ENCODE measurements around the gene SP3. TPM values are rescaled to one million over a fixed set of nuclear protein-coding genes. Genes with fewer than 3 reads are reported as not detected.

Gene SP3
- total RNA-seq, 3 donors from 2014 or later, result 78.1 to 104 (median 88.9) TPM

DNA sequence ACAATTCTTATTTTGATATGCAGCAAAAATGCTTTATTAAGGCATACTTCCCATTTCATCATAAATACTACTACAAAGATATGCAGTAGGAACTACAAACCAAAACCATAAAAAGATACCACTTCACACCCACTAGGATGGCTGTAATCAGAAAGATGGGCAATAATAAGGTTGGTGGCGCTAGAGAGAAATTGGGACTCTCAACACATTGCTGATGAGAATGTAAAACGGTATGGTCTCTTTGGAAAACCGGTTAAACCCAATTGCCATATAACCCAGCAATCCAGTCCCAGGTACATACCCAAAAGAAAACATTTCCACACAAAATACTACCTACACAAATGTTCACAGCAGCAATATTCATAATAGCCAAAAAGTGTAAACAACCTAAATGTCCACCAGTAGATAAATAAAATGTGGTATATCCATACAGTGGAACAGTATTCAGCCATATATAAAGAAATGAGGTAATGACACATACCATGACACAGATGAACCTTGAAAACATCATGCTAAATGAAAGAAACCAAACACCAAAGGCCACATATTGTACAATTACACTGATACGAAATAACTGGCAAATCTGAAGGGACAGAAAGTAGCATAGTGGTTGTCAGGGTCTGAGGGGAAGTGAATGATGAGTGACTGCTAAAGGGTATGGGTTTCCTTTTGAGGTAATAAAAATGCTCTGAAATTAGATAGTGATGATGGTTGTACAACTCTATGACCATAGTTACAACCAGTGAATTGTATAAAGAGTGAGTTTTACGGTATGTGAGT, 12.7 kb downstream of the SP3 start:
- DNase-seq (no peak), ATAC-seq (no peak)
- Histone ChIP-seq H3K4me3 (no peak overlapping the region), H3K36me3 (ENCODE audit: low read depth) (no peaks in the 10 kb centered on the region), H3K4me1 (ENCODE audit: low read depth) (peaks cover 48% of the 10 kb centered on the region), H3K9me3 (no peaks in the 10 kb centered on the region)
- TF ChIP-seq, protein P1, sequence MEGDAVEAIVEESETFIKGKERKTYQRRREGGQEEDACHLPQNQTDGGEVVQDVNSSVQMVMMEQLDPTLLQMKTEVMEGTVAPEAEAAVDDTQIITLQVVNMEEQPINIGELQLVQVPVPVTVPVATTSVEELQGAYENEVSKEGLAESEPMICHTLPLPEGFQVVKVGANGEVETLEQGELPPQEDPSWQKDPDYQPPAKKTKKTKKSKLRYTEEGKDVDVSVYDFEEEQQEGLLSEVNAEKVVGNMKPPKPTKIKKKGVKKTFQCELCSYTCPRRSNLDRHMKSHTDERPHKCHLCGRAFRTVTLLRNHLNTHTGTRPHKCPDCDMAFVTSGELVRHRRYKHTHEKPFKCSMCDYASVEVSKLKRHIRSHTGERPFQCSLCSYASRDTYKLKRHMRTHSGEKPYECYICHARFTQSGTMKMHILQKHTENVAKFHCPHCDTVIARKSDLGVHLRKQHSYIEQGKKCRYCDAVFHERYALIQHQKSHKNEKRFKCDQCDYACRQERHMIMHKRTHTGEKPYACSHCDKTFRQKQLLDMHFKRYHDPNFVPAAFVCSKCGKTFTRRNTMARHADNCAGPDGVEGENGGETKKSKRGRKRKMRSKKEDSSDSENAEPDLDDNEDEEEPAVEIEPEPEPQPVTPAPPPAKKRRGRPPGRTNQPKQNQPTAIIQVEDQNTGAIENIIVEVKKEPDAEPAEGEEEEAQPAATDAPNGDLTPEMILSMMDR (IDR thresholded peaks at IDR 0.05), result no peak
- intact Hi-C loops (cut with DNase I, micrococcal nuclease), result no loop called here

- ATAC-seq (no peak), DNase-seq (no peak)
- intact Hi-C loops (cut with DNase I, micrococcal nuclease), result no loop called here
- Histone ChIP-seq H3K36me3 (ENCODE audit: low read depth) (no peaks in the 10 kb centered on the region), H3K9me3 (no peaks in the 10 kb centered on the region), H3K4me3 (no peak overlapping the region), H3K4me1 (ENCODE audit: low read depth) (peaks cover 27% of the 10 kb centered on the region)
- TF ChIP-seq, protein P1 (IDR thresholded peaks at IDR 0.05), result no peak
These were observed 16.3 kb downstream of the SP3 start for GRCh38 chr2:173948842-173949241.

DNA sequence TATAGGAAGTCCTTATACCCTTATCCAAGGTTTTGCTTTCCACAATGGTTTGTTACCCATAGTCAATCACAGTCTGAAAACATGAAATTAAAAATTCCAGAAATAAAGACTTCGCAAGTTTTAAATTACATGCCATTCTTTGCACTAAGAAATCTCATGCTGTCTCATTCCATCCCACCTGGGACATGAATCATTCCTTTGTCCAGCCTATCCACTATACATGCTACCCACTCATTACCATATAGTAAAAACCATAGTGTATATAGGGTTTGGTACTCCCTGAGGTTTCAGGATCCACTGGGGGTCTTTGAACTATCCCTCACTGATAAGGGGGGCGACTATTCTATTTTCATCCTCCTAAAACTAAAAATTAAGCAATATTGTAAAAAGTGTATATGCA, 17.0 kb downstream of the SP3 start:
- H3K4me1 ChIP-seq (ENCODE audit: low read depth), result peaks cover 20% of the 10 kb centered on the region
- TF ChIP-seq, protein P1 (IDR thresholded peaks at IDR 0.05), result no peak

DNA sequence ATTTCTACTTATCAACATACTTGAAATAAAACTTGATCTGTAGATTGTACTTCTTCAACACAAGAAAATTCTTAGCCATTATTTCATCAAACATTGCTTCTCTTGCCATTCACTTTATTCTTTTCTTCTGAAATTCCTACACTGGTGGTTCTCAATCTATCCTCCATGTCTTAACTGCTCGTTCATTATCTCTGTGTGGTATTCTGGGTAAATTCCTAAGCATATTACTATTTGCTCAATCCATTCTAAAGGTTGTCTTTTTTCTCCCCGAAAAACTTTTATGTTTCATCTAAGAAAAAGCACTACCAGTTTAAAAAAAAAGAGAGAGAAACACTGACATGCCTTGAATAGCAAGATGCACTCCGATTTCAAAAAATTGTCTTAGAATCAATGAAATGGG, 18.0 kb downstream of the SP3 start:
- TF ChIP-seq, protein P1 (IDR thresholded peaks at IDR 0.05), result no peak
- no peaks in the 10 kb centered on the region for H3K36me3 ChIP-seq (ENCODE audit: low read depth)
- DNase-seq, result no peak
- peaks cover 16% of the 10 kb centered on the region for H3K4me1 ChIP-seq (ENCODE audit: low read depth)
- H3K9me3 ChIP-seq, result no peaks in the 10 kb centered on the region
- ATAC-seq, result no peak
- intact Hi-C loops (cut with DNase I, micrococcal nuclease), result no loop called here
- no peak overlapping the region for H3K4me3 ChIP-seq

More for the DNA sequence above, 17.0 kb downstream of the SP3 start:
- Histone ChIP-seq H3K9me3 (no peaks in the 10 kb centered on the region), H3K4me3 (no peak overlapping the region), H3K36me3 (ENCODE audit: low read depth) (no peaks in the 10 kb centered on the region)
- ATAC-seq, result no peak
- intact Hi-C loops (cut with DNase I, micrococcal nuclease), result no loop called here
- no peak for DNase-seq

- H3K36me3 ChIP-seq (ENCODE audit: low read depth), result no peaks in the 10 kb centered on the region
- ATAC-seq, result no peak
- intact Hi-C loops (cut with DNase I, micrococcal nuclease), result no loop called here
- TF ChIP-seq, protein P1 (IDR thresholded peaks at IDR 0.05), result no peak
- H3K4me1 ChIP-seq (ENCODE audit: low read depth), result peaks cover 22% of the 10 kb centered on the region
- no peak overlapping the region for H3K4me3 ChIP-seq
- no peaks in the 10 kb centered on the region for H3K9me3 ChIP-seq
- no peak for DNase-seq
These were observed 21.4 kb downstream of the SP3 start for GRCh38 chr2:173943738-173944137.
